GM21529 (cell line): ENCODE results near the gene CFAP70.
"Not testable (repeated sequence)": the region's sequence is repeated elsewhere in the genome, so short reads cannot be mapped to it uniquely, and the experiment has no call there.

Experiments
- ATAC-seq: cut with Tn5 transposase; IDR thresholded peaks from one replicate; pipeline ENCODE4 v1.9.1; 2021; ENCODE audit not compliant: unreplicated experiment

The CFAP70 gene

GRCh38 chr10:73358331-73359279, at the start of gene CFAP70:
Gene CFAP70 (minus strand): TSS chr10:73358864. CDS start chr10:73354796, 4,068 bp downstream.
- peak; percentile 92 for ATAC-seq

GRCh38 chr10:73408061-73408460, 49.4 kb upstream of the CFAP70 start:
- no peak for ATAC-seq

- no peak for ATAC-seq
Measured at GRCh38 chr10:73407495-73407894, 48.8 kb upstream of the CFAP70 start.

GRCh38 chr10:73406846-73407245, 48.2 kb upstream of the CFAP70 start:
- ATAC-seq = no peak

GRCh38 chr10:73405556-73405955, 46.9 kb upstream of the CFAP70 start:
- no peak for ATAC-seq

- no peak for ATAC-seq
Measured at GRCh38 chr10:73404690-73405089, 46.0 kb upstream of the CFAP70 start.

GRCh38 chr10:73401636-73402035, 43.0 kb upstream of the CFAP70 start:
- no peak for ATAC-seq

- no peak for ATAC-seq
Measured at GRCh38 chr10:73399063-73399462, 40.4 kb upstream of the CFAP70 start.

- ATAC-seq = no peak
Measured at GRCh38 chr10:73398024-73398423, 39.4 kb upstream of the CFAP70 start.

GRCh38 chr10:73394325-73394724, 35.7 kb upstream of the CFAP70 start:
- ATAC-seq = not testable (repeated sequence)

- no peak for ATAC-seq
Measured at GRCh38 chr10:73388228-73388627, 29.6 kb upstream of the CFAP70 start.

- no peak for ATAC-seq
Measured at GRCh38 chr10:73386583-73386982, 27.9 kb upstream of the CFAP70 start.

- peak; percentile 61 for ATAC-seq
Measured at GRCh38 chr10:73379064-73379748, 20.5 kb upstream of the CFAP70 start.

GRCh38 chr10:73376679-73377078, 18.0 kb upstream of the CFAP70 start:
- no peak for ATAC-seq

GRCh38 chr10:73368238-73368637, 9.6 kb upstream of the CFAP70 start:
- no peak for ATAC-seq

GRCh38 chr10:73366381-73367298, 8.0 kb upstream of the CFAP70 start:
- no peak for ATAC-seq

- no peak for ATAC-seq
Measured at GRCh38 chr10:73364964-73365363, 6.3 kb upstream of the CFAP70 start.

- no peak for ATAC-seq
Measured at GRCh38 chr10:73359492-73359891, 828 bp upstream of the CFAP70 start.

GRCh38 chr10:73357821-73358220, 843 bp downstream of the CFAP70 start:
- no peak for ATAC-seq

GRCh38 chr10:73357166-73357565, 1.5 kb downstream of the CFAP70 start:
- no peak for ATAC-seq

- ATAC-seq = no peak
Measured at GRCh38 chr10:73344269-73344668, 14.4 kb downstream of the CFAP70 start.
